Stimulated activated CD8-positive, alpha-beta memory T cell treated with anti-CD3 and anti-CD28 coated beads, Interleukin-12 subunit alpha, Interleukin-12 subunit beta, amount 100 ng/mL, for 24 hours (primary cell): Measurements from ENCODE around the gene PCDHGB5.

Source experiments
- DNase-seq: peaks from one replicate; pipeline ENCODE4 v3.0.0-alpha.2; 2020; ENCODE audit errors: extremely low read depth

The PCDHGB5 gene

DNA sequence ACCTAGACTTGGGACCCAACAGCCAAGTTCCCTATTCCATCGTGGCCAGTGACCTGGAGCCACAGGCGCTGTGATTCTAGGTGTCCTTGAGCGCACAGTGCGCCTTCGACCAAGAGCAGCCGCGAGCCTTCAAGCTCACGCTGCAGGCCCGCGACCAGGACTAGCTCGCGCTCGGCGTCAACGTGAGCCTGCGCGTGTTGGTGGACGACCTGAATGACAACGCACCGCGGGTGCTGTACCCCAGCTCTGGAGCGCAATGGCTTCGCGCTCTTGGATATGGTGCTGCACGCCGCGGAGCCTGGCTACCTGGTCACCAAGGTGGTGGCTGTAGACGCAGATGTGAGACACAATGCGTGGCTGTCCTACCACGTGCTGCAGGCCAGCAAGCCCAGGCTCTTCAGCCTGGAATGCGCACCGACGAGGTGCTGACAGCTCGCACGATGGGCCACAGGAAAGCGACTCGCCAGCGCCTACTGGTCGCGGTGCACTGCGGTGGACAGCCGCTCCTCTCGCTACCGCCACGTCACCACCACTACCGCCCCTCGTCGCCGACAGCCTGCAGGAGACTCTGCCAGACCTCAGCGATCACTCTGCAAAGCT, 43.9 kb downstream of the PCDHGB5 start:
- DNase-seq = no peak
